ENCODE data around the gene KCNJ14. TPM values are rescaled to one million over a fixed set of nuclear protein-coding genes. Genes with fewer than 3 reads are reported as not detected.

Gene KCNJ14
- polyA plus RNA-seq, 1 donor from 2014 or later: 1.1 TPM

DNA sequence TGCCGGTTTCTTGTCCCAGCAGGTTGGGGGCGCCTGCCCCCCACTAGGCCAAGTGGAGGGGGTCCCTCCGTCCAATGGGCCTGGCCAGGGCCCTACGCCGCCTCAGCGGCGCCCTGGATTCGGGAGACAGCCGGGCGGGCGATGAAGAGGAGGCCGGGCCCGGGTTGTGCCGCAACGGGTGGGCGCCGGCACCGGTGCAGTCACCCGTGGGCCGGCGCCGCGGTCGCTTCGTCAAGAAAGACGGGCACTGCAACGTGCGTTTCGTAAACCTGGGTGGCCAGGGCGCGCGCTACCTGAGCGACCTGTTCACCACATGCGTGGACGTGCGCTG lies 6.2 kb downstream of the KCNJ14 start:
- no peaks in the 10 kb centered on the region for H4K20me1 ChIP-seq (ENCODE audit: insufficient read depth)
- H3K36me3 ChIP-seq (ENCODE audit: insufficient read depth, low read length): no peaks in the 10 kb centered on the region
- H3K79me2 ChIP-seq (replicated peaks; ENCODE audit: insufficient read depth, low read length): no peaks in the 10 kb centered on the region
- H3K4me2 ChIP-seq (ENCODE audit: low read length): no peak overlapping the region
- no peak overlapping the region for H2AFZ ChIP-seq (ENCODE audit: low read depth, low read length)
- no peaks in the 10 kb centered on the region for H3K9me3 ChIP-seq (ENCODE audit: low read length)
- H3K27ac ChIP-seq (ENCODE audit: low read length): no peak overlapping the region
- no peaks in the 10 kb centered on the region for H3K27me3 ChIP-seq (ENCODE audit: insufficient read depth, low read depth, low read length)
- no peaks in the 10 kb centered on the region for H3F3A ChIP-seq (ENCODE audit: insufficient read depth, low read length, poor library complexity, severe bottlenecking)
- no peak for TF ChIP-seq CTCF (IDR thresholded peaks at IDR 0.05; ENCODE audit: poor library complexity, severe bottlenecking)
- no peak for TF ChIP-seq MXI1 (conservative IDR thresholded peaks at IDR 0.05; ENCODE audit: poor library complexity, severe bottlenecking)
- TF ChIP-seq POLR2AphosphoS5 (IDR thresholded peaks at IDR 0.05): no peak
- no peak for TF ChIP-seq EP300 (conservative IDR thresholded peaks at IDR 0.05; ENCODE audit: poor library complexity, severe bottlenecking)
- TF ChIP-seq SMC3 (conservative IDR thresholded peaks at IDR 0.05; ENCODE audit: poor library complexity): no peak
- no peak for TF ChIP-seq EZH2 (IDR thresholded peaks at IDR 0.05; ENCODE audit: borderline replicate concordance, insufficient read depth, low read length, poor library complexity, severe bottlenecking)
- no peak for TF ChIP-seq REST (IDR thresholded peaks at IDR 0.05; ENCODE audit: borderline replicate concordance)
- no peak for TF ChIP-seq TAF1 (IDR thresholded peaks at IDR 0.05; ENCODE audit: low read depth)
- no peaks in the 10 kb centered on the region for H3K9me2 ChIP-seq (ENCODE audit: insufficient read depth, low read length)
- H3K9ac ChIP-seq (ENCODE audit: low read length): no peak overlapping the region
- H3K4me3 ChIP-seq (ENCODE audit: low read length): no peak overlapping the region

- Histone ChIP-seq H3K79me2 (replicated peaks; ENCODE audit: insufficient read depth, low read length) (no peaks in the 10 kb centered on the region), H3K9me3 (ENCODE audit: low read length) (no peaks in the 10 kb centered on the region), H3K36me3 (ENCODE audit: insufficient read depth, low read length) (no peaks in the 10 kb centered on the region), H3K9me2 (ENCODE audit: insufficient read depth, low read length) (no peaks in the 10 kb centered on the region), H3K4me2 (ENCODE audit: low read length) (no peak overlapping the region), H3K27ac (ENCODE audit: low read length) (no peak overlapping the region), H3K4me3 (ENCODE audit: low read length) (no peak overlapping the region), H4K20me1 (ENCODE audit: insufficient read depth) (no peaks in the 10 kb centered on the region), H3F3A (ENCODE audit: insufficient read depth, low read length, poor library complexity, severe bottlenecking) (no peaks in the 10 kb centered on the region), H3K27me3 (ENCODE audit: insufficient read depth, low read depth, low read length) (no peaks in the 10 kb centered on the region), H3K9ac (ENCODE audit: low read length) (no peak overlapping the region), H2AFZ (ENCODE audit: low read depth, low read length) (no peak overlapping the region)
- TF ChIP-seq SMC3 (conservative IDR thresholded peaks at IDR 0.05; ENCODE audit: poor library complexity): no peak
- no peak for TF ChIP-seq TAF1 (IDR thresholded peaks at IDR 0.05; ENCODE audit: low read depth)
- TF ChIP-seq RAD21 (conservative IDR thresholded peaks at IDR 0.05): no peak
- TF ChIP-seq POLR2AphosphoS5 (IDR thresholded peaks at IDR 0.05): no peak
- no peak for TF ChIP-seq CTCF (IDR thresholded peaks at IDR 0.05; ENCODE audit: poor library complexity, severe bottlenecking)
- TF ChIP-seq EZH2 (IDR thresholded peaks at IDR 0.05; ENCODE audit: borderline replicate concordance, insufficient read depth, low read length, poor library complexity, severe bottlenecking): no peak
- TF ChIP-seq MXI1 (conservative IDR thresholded peaks at IDR 0.05; ENCODE audit: poor library complexity, severe bottlenecking): no peak
- no peak for TF ChIP-seq EP300 (conservative IDR thresholded peaks at IDR 0.05; ENCODE audit: poor library complexity, severe bottlenecking)
These were observed 6.7 kb downstream of the KCNJ14 start for GRCh38 chr19:48461982-48462655.
